Fibroblast of skin of right quadriceps (primary cell): ENCODE measurements around the gene FARP1.
A peak's percentile ranks its signal among the peaks of the same experiment; 100 is the strongest.

Experiments
- DNase-seq: peaks from one replicate; pipeline ENCODE4 v3.0.0-alpha.2; 2013

Gene FARP1

GRCh38 chr13:98492335-98493041 is 349.6 kb downstream of the FARP1 start:
- peak; percentile 60 for DNase-seq

- DNase-seq: no peak
Observed at GRCh38 chr13:98493042-98493712, 350.3 kb downstream of the FARP1 start.

DNA sequence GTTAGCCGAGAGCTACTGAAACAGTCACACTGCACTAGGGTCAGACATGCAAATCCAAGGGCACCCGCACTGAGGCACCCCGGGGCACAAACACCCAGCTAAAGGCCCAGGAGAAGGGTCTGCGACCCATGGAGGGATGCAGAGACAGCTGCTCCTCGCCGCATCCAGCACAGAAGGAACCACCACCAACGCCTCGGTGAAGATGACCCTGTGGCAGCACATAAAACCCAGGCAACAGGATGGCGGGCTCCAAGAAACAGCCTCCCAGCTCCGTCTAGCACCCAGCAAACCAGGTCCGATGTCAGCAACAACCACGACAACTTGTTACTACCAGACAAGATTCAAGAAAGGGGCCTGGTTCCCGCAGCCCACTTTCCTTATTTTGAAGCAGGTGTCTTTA is 351.9 kb downstream of the FARP1 start:
- no peak for DNase-seq

DNA sequence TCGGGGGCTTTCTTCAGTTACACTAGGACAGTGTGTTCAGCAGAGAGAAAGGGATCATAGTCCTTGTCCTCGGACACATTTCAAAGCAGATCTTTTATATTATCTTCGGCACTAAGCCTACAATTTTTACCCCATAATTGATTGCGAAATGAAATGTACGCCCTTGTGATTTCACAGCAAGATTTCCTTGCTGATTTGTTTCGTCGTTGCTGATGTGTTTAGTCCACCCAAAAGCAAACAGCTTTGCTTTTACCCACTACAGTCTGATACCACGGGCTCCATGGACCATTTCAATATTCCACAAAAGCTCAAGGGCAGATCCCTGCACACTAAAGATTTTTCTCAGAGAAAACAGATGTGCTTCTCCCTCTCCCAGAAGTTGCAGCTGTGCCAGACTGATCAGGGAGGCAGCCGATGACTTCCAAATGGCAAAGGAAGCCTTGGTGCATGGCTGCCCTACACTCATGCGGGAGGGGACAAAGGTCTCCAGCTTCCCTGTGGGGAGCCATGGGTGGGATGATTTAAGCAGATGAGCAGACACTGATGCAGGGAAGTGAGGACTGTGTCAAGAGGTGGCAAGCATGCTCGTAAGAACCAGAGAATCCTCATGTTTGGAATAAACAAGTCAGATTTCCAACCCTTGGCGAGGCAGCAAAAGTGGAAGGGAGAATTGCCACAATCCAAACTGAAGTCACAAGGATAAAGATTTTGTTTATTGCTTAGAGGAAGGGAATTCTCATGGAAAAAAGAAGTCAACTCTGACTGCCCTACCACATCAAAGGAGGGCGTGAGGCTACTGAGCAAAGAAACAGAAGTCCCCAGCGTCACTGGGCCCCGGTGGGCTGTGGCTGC is 353.0 kb downstream of the FARP1 start:
- DNase-seq: no peak

- DNase-seq: no peak
Observed at GRCh38 chr13:98496479-98496791, 353.5 kb downstream of the FARP1 start.

- no peak for DNase-seq
Observed at GRCh38 chr13:98496966-98497365, 354.1 kb downstream of the FARP1 start.

DNA sequence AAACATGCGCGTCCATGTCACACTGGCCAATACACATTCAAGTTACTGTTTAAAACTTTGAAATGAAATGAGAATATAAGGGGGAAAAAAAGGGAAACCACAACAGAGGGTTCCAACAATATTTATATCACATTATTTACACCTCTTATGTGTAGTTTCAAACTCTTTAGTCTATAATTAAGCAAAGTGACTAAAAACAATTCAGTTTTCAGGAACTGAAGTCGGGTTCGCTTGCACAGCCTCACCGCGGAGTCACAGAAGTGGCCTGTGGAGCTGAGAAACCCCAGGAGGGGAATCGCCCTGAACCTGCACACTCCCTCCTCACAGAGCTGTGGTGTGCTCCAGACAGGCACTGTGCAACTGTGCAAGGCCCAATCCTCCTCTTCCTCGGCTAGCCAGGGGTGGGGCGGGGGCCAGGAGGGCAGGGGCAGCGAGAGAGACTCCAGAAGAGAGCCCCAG is 358.1 kb downstream of the FARP1 start:
- DNase-seq: no peak

DNA sequence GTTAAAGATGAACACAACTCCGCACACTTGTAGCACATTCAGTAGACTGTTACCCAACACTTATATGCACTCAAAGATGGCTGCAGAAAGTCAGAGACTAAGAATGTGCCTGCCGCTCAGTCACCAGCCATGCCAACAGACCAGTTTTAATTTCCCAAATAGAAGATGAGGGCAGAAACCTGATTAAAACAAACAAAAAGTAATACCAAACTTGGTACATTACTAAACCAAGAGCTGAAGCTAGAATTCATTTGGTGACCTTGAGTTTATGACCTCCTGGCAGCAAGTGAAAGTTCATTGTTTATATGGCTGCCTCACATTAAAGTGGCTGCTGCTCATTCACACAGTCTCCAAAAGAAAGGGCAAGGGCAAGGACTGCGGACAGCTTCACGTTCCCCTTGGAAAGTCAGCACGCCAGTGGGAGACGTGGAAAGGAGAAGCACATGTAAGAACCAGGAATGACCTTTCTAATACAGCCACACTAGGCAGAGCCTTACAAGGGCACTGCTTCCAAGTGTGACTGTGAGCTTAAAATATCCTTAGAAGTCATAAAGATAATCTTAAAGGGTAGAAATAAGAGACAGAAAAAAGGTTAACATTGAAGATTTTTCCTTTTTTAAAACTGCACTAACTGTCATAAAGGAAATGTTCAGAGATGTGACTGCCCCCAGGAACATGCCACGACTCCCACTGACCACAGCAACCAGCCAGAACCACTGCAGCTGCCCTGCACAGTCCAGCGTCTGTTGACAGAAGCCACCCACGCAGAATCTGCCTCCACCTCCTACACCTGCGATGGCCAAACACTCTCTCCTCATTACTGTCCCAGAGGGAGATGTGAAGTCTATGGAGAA is 360.5 kb downstream of the FARP1 start:
- no peak for DNase-seq

DNA sequence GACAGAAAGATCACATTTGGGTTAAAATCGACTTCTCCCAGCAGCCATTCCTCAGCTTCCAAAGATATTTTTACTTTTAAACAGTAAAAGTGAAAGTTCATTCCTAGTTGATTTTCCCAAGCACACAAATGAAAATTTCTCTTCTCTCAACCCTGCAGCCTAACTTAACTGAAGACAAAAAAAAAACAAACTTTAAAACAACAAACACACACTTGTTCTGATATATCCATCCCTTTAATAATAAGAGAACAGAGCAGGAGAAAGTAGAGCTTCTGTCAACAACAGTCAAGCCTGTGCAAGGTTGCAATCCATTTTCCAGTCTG is 361.1 kb downstream of the FARP1 start:
- no peak for DNase-seq

GRCh38 chr13:98504371-98504963 is 361.6 kb downstream of the FARP1 start:
- DNase-seq: no peak
